ENCODE measurements around the gene FER1L5. TPM values are rescaled to one million over a fixed set of nuclear protein-coding genes. Genes with fewer than 3 reads are reported as not detected.

Gene FER1L5
- total RNA-seq, 2 donors from 2014 or later = 0.59 to 2.3 TPM

GRCh38 chr2:96616128-96616527 lies 26.4 kb upstream of the FER1L5 start:
- no peak overlapping the region for H3K27ac ChIP-seq
- DNase-seq (ENCODE audit: low spot score) = no peak
- H3K4me3 ChIP-seq = no peak overlapping the region
- TF ChIP-seq POLR2AphosphoS5 (IDR thresholded peaks at IDR 0.05) (no peak), POLR2A (IDR thresholded peaks at IDR 0.05) (no peak)
- TF ChIP-seq, protein P1, sequence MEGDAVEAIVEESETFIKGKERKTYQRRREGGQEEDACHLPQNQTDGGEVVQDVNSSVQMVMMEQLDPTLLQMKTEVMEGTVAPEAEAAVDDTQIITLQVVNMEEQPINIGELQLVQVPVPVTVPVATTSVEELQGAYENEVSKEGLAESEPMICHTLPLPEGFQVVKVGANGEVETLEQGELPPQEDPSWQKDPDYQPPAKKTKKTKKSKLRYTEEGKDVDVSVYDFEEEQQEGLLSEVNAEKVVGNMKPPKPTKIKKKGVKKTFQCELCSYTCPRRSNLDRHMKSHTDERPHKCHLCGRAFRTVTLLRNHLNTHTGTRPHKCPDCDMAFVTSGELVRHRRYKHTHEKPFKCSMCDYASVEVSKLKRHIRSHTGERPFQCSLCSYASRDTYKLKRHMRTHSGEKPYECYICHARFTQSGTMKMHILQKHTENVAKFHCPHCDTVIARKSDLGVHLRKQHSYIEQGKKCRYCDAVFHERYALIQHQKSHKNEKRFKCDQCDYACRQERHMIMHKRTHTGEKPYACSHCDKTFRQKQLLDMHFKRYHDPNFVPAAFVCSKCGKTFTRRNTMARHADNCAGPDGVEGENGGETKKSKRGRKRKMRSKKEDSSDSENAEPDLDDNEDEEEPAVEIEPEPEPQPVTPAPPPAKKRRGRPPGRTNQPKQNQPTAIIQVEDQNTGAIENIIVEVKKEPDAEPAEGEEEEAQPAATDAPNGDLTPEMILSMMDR (IDR thresholded peaks at IDR 0.05) = no peak
- H3K9me3 ChIP-seq = no peaks in the 10 kb centered on the region
- H3K27me3 ChIP-seq (replicated peaks; ENCODE audit: insufficient read depth) = no peaks in the 10 kb centered on the region
- WGBS = 86% methylated on average over 1 of the region's 1 CpG
- intact Hi-C loops (cut with DNase I) = no loop called here
- peaks cover 15 to 36% of the 10 kb centered on the region in 2 donors for H3K36me3 ChIP-seq
- H3K4me1 ChIP-seq (replicated peaks) = no peaks in the 10 kb centered on the region

DNA sequence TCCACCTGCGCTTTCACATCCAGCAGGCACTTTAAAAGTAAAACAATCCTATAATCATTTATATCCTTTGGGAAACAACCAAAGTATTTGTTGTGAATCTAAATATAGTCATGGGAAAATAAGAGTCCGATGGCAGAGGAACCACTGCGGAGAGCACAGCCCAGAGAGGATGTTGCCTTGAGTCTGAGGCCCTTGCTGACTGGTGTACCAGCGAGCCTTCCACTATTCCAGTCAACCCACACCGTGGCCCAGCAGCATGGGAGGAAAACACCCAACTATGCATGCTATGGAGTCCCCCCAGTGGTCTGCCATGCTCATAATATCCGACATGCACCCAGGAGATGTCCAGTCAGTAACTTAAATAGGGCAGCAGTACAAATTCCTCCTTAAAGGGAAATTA lies 26.0 kb upstream of the FER1L5 start:
- WGBS = 89% methylated on average over 6 of the region's 6 CpGs
- Histone ChIP-seq H3K27ac (no peak overlapping the region), H3K36me3 (peaks cover 15 to 32% of the 10 kb centered on the region in 2 donors)

DNA sequence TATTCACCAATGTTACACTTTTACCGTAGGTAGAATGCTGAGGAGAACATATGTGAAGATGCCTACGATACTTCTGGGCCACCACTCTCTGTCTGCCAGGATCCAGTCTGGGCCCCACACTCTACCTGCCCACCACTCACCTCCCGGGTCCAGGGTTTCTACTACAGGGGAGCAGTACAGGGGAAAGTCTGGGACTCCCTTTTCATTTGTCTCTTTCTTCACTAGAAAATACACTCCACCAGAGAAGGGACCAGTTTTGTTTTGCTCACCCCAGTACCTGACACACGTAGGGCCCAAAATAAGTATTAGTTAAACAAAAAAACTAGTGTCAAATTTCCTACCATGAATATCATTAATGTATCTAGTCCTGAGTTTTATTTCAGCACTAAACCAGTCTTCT lies 25.6 kb upstream of the FER1L5 start:
- Histone ChIP-seq H3K4me3 (no peak overlapping the region), H3K9me3 (no peaks in the 10 kb centered on the region), H3K4me1 (replicated peaks) (no peaks in the 10 kb centered on the region), H3K36me3 (peaks cover 15 to 30% of the 10 kb centered on the region in 2 donors), H3K27me3 (replicated peaks; ENCODE audit: insufficient read depth) (no peaks in the 10 kb centered on the region), H3K27ac (no peak overlapping the region)
- TF ChIP-seq POLR2AphosphoS5 (IDR thresholded peaks at IDR 0.05) = no peak
- TF ChIP-seq, protein P1 (IDR thresholded peaks at IDR 0.05) = no peak
- no peak for TF ChIP-seq POLR2A (IDR thresholded peaks at IDR 0.05)
- DNase-seq (ENCODE audit: low spot score) = no peak
- WGBS = 92% methylated on average over 4 of the region's 4 CpGs
- intact Hi-C loops (cut with DNase I) = no loop called here

More for the DNA sequence above, 26.0 kb upstream of the FER1L5 start:
- intact Hi-C loops (cut with DNase I) = no loop called here
- Histone ChIP-seq H3K4me1 (replicated peaks) (no peaks in the 10 kb centered on the region), H3K4me3 (no peak overlapping the region), H3K27me3 (replicated peaks; ENCODE audit: insufficient read depth) (no peaks in the 10 kb centered on the region), H3K9me3 (no peaks in the 10 kb centered on the region)
- DNase-seq (ENCODE audit: low spot score) = no peak
- no peak for TF ChIP-seq POLR2AphosphoS5 (IDR thresholded peaks at IDR 0.05)
- TF ChIP-seq, protein P1 (IDR thresholded peaks at IDR 0.05) = no peak
- no peak for TF ChIP-seq POLR2A (IDR thresholded peaks at IDR 0.05)

GRCh38 chr2:96618596-96619283 lies 23.8 kb upstream of the FER1L5 start:
- no peaks in the 10 kb centered on the region for H3K9me3 ChIP-seq
- no peak overlapping the region for H3K4me3 ChIP-seq
- TF ChIP-seq, protein P1 (IDR thresholded peaks at IDR 0.05) = no peak
- TF ChIP-seq POLR2AphosphoS5 (IDR thresholded peaks at IDR 0.05) (no peak), POLR2A (IDR thresholded peaks at IDR 0.05) (no peak)
- WGBS = 82% methylated on average over 8 of the region's 8 CpGs
- no peaks in the 10 kb centered on the region for H3K27me3 ChIP-seq (replicated peaks; ENCODE audit: insufficient read depth)
- no peaks in the 10 kb centered on the region for H3K4me1 ChIP-seq (replicated peaks)
- no peak overlapping the region for H3K27ac ChIP-seq
- peaks cover 5 to 12% of the 10 kb centered on the region in 2 donors for H3K36me3 ChIP-seq
- DNase-seq (ENCODE audit: low spot score) = no peak
- intact Hi-C loops (cut with DNase I) = no loop called here

DNA sequence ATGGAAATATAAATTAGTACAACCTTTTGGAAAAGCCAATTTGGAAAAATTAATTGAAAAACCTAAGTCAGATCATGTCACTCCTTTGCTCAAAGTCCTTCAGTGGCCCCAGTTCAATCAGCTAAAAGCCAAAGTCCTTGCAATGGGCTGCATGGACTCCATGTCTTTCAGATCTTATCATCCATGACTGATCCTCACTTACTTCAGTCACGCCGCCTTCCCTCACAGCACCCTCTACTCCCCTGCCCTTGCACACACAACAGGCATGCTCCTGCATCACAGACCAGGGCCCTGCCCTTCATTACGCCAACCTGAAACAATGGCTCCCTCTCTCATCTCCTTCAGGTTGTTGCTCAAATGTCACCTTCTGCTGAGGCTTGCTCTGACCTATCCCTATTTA lies 20.0 kb upstream of the FER1L5 start:
- peaks cover 5 to 11% of the 10 kb centered on the region in 2 donors for H3K36me3 ChIP-seq
- TF ChIP-seq POLR2AphosphoS5 (IDR thresholded peaks at IDR 0.05) (no peak), POLR2A (IDR thresholded peaks at IDR 0.05) (no peak)
- TF ChIP-seq, protein P1 (IDR thresholded peaks at IDR 0.05) = no peak
- DNase-seq (ENCODE audit: low spot score) = no peak
- no peak overlapping the region for H3K27ac ChIP-seq
- intact Hi-C loops (cut with DNase I) = no loop called here
- no peaks in the 10 kb centered on the region for H3K27me3 ChIP-seq (replicated peaks; ENCODE audit: insufficient read depth)
- 92% methylated on average over 3 of the region's 3 CpGs for WGBS
- H3K4me1 ChIP-seq (replicated peaks) = no peaks in the 10 kb centered on the region
- H3K4me3 ChIP-seq = no peak overlapping the region
- no peaks in the 10 kb centered on the region for H3K9me3 ChIP-seq
